ENCODE data around the gene AFG3L2. TPM values are rescaled to one million over a fixed set of nuclear protein-coding genes. Genes with fewer than 3 reads are reported as not detected.

Gene AFG3L2
- total and polyA plus RNA-seq, 10 donors, result 16.0 to 42.4 (median 33.9) TPM

DNA sequence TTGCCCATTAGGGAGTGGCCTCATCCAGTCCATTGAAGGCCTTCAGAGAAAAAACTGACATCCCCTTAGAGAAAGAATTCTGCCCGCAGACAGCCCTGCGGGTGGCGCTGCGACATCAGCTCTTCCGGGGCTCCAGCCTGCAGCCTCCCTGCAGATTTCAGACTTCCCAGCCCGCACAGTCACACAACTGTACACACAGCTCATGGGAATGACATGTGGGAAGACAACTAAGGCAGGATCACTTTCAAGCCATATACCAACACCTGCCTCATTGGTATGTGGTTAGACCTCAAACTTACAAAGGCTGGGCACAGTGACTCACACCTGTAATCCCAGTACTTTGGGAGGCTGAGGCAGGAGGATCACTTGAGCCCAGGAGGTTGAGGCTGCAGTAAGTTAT, 93.8 kb downstream of the AFG3L2 start:
- no peak for DNase-seq
- 67 to 94% (median 81%) methylated on average over 6 of the region's 6 CpGs for WGBS, 5 donors
- TF ChIP-seq POLR2A (IDR thresholded peaks at IDR 0.05) (no peak), POLR2AphosphoS5 (IDR thresholded peaks at IDR 0.05) (no peak), CTCF (IDR thresholded peaks at IDR 0.05 in 8 of 11, conservative IDR thresholded peaks at IDR 0.05 in 3 of 11) (no peak)
- H3K36me3 ChIP-seq, result no peaks in the 10 kb centered on the region
- H3K4me1 ChIP-seq, result peaks cover 3 to 19% (median 14%) of the 10 kb centered on the region in 6 donors
- peaks cover 0 to 52% (median 16%) of the 10 kb centered on the region in 7 donors for H3K27me3 ChIP-seq (replicated peaks in 1 of 7)
- H3K9me3 ChIP-seq, result no peaks in the 10 kb centered on the region
- no peak overlapping the region for H3K4me3 ChIP-seq
- H3K27ac ChIP-seq, result no peak overlapping the region
- intact Hi-C loops (cut with DNase I; ENCODE audit: low total_unique reads), result no loop called here

DNA sequence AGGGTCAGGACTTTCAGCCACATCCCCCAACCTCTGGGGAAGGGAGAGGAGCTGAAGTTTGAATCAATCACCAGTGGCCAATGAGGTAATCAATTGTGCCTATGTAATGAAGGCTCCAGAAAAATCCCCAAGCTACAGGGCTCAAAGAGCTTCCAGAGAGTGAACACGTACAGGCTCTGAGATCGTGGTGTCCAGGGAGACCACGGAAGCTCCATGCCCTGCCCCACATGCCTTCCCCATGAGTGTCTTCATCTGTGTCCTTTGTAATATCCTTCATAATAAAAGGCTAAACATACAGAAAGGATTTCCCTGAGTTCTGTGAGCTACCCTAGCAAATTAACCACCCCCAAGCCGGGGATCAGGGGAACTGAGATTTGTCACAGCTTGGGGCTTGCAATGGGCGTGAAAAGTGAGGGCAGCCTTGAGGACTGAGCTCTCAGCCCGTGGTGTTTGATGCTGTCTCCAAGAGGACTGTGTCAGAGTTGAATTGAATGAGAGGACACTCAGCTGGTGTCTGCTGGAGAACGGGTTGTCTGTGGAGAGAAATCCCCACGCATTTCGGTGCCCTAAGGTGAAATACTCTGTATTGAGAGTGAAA, 94.5 kb downstream of the AFG3L2 start:
- intact Hi-C loops (cut with DNase I; ENCODE audit: low total_unique reads), result no loop called here
- WGBS, 5 donors, result 74 to 88% (median 82%) methylated on average over 6 to 9 of the region's 9 CpGs
- H3K4me1 ChIP-seq, result peaks cover 0 to 17% (median 8%) of the 10 kb centered on the region in 6 donors

DNA sequence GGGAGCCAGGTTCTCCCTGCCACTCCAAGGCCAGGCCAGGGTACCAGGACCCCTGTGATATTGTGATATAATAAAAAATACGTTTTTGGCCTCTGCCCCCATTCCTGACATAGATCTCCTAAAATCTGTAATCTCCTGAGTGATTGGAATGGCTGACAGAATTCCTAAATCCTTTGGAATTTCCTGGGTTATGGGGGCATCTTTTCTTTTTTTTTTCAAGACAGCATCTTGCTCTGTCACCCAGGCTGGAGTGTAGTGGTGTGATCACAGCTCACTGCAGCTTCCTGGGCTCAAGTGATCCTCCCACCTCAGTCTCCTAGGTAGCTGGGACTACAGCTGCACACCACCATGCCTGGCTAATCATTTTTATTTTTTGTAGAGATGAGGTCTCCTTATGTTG, 95.2 kb downstream of the AFG3L2 start:
- Histone ChIP-seq H3K36me3 (no peaks in the 10 kb centered on the region), H3K4me1 (peaks cover 0 to 12% (median 4%) of the 10 kb centered on the region in 6 donors), H3K27me3 (replicated peaks in 1 of 7) (peaks cover 0 to 38% (median 2%) of the 10 kb centered on the region in 7 donors), H3K27ac (no peak overlapping the region), H3K9me3 (no peaks in the 10 kb centered on the region), H3K4me3 (no peak overlapping the region)
- WGBS, 5 donors, result 32 to 78% (median 48%) methylated on average over 1 of the region's 1 CpG
- no peak for TF ChIP-seq POLR2A (IDR thresholded peaks at IDR 0.05)
- no peak for TF ChIP-seq CTCF (IDR thresholded peaks at IDR 0.05 in 8 of 11, conservative IDR thresholded peaks at IDR 0.05 in 3 of 11)
- TF ChIP-seq POLR2AphosphoS5 (IDR thresholded peaks at IDR 0.05), result no peak
- DNase-seq, result no peak
- intact Hi-C loops (cut with DNase I; ENCODE audit: low total_unique reads), result no loop called here

More for the DNA sequence above, 94.5 kb downstream of the AFG3L2 start:
- no peak overlapping the region for H3K27ac ChIP-seq
- peaks cover 0 to 45% (median 9%) of the 10 kb centered on the region in 7 donors for H3K27me3 ChIP-seq (replicated peaks in 1 of 7)
- no peaks in the 10 kb centered on the region for H3K9me3 ChIP-seq
- no peak for DNase-seq
- H3K36me3 ChIP-seq, result no peaks in the 10 kb centered on the region
- TF ChIP-seq CTCF (IDR thresholded peaks at IDR 0.05 in 8 of 11, conservative IDR thresholded peaks at IDR 0.05 in 3 of 11), result no peak
- TF ChIP-seq POLR2AphosphoS5 (IDR thresholded peaks at IDR 0.05), result no peak
- TF ChIP-seq POLR2A (IDR thresholded peaks at IDR 0.05), result no peak
- H3K4me3 ChIP-seq, result no peak overlapping the region

- intact Hi-C loops (cut with DNase I; ENCODE audit: low total_unique reads), result no loop called here
- H3K27me3 ChIP-seq (replicated peaks in 1 of 7), result peaks cover 0 to 38% (median 0%) of the 10 kb centered on the region in 7 donors
- peak overlapping the region in 7 of 8 donors; percentile 68 to 83 (median 78) for H3K27ac ChIP-seq
- no peaks in the 10 kb centered on the region for H3K36me3 ChIP-seq
- TF ChIP-seq POLR2A (IDR thresholded peaks at IDR 0.05) (no peak), POLR2AphosphoS5 (IDR thresholded peaks at IDR 0.05) (no peak), CTCF (IDR thresholded peaks at IDR 0.05 in 8 of 11, conservative IDR thresholded peaks at IDR 0.05 in 3 of 11) (no peak)
- H3K9me3 ChIP-seq, result no peaks in the 10 kb centered on the region
- 87 to 98% (median 91%) methylated on average over 16 of the region's 16 CpGs for WGBS, 5 donors
- H3K4me1 ChIP-seq, result peaks cover 0 to 12% (median 4%) of the 10 kb centered on the region in 6 donors
- no peak for DNase-seq
- H3K4me3 ChIP-seq, result no peak overlapping the region
Measured at GRCh38 chr18:12279781-12280531, 97.1 kb downstream of the AFG3L2 start.

Data from spleen (tissue), 11 donors.